RCC 7860 (cell line): ENCODE results near the gene FAAP100.
"Not testable (repeated sequence)": the region's sequence is repeated elsewhere in the genome, so short reads cannot be mapped to it uniquely, and the experiment has no call there.

Experiments used
- DNase-seq: peaks from one replicate; pipeline ENCODE4 v3.0.0-alpha.2; 2015; ENCODE audit warnings: low spot score
- FAIRE-seq: peaks from 2 replicates; lab custom pipeline; 2012; peaks lifted over from hg19 to GRCh38; lab: Jason Lieb, UNC

FAAP100 gene

GRCh38 chr17:81552244-81553017, at the start of gene FAAP100:
Gene FAAP100, minus strand, starts transcription at chr17:81552353. Its CDS starts 23 bp downstream, at chr17:81552330.
- FAIRE-seq (no peak), DNase-seq (peak; percentile 50)

GRCh38 chr17:81601525-81602120, 49.5 kb upstream of the FAAP100 start:
- FAIRE-seq (peak; percentile 50), DNase-seq (peak; percentile 65)

- DNase-seq, result no peak
- FAIRE-seq, result no peak
Measured at GRCh38 chr17:81599719-81600486, 47.8 kb upstream of the FAAP100 start.

- no peak for DNase-seq
- no peak for FAIRE-seq
Measured at GRCh38 chr17:81593105-81593871, 41.1 kb upstream of the FAAP100 start.

- DNase-seq (no peak), FAIRE-seq (no peak)
Measured at GRCh38 chr17:81591971-81592370, 39.8 kb upstream of the FAAP100 start.

GRCh38 chr17:81590121-81590520, 38.0 kb upstream of the FAAP100 start:
- no peak for FAIRE-seq

GRCh38 chr17:81589612-81590011, 37.5 kb upstream of the FAAP100 start:
- DNase-seq (no peak), FAIRE-seq (no peak)

More at GRCh38 chr17:81590121-81590520, 38.0 kb upstream of the FAAP100 start:
- DNase-seq, result no peak

- DNase-seq (no peak), FAIRE-seq (no peak)
Measured at GRCh38 chr17:81586096-81586495, 33.9 kb upstream of the FAAP100 start.

GRCh38 chr17:81584771-81585170, 32.6 kb upstream of the FAAP100 start:
- not testable (repeated sequence) for FAIRE-seq, DNase-seq

- DNase-seq, result no peak
- FAIRE-seq, result no peak
Measured at GRCh38 chr17:81583589-81584342, 31.6 kb upstream of the FAAP100 start.

- no peak for FAIRE-seq
- no peak for DNase-seq
Measured at GRCh38 chr17:81582749-81583148, 30.6 kb upstream of the FAAP100 start.

- DNase-seq, result peak; percentile 49
- no peak for FAIRE-seq
Measured at GRCh38 chr17:81582341-81582740, 30.2 kb upstream of the FAAP100 start.

GRCh38 chr17:81581758-81582157, 29.6 kb upstream of the FAAP100 start:
- FAIRE-seq (no peak), DNase-seq (no peak)

GRCh38 chr17:81580481-81580880, 28.3 kb upstream of the FAAP100 start:
- DNase-seq (no peak), FAIRE-seq (no peak)

GRCh38 chr17:81579821-81580321, 27.7 kb upstream of the FAAP100 start:
- FAIRE-seq (no peak), DNase-seq (peak; percentile 37)

- no peak for FAIRE-seq
- no peak for DNase-seq
Measured at GRCh38 chr17:81579298-81579697, 27.1 kb upstream of the FAAP100 start.

GRCh38 chr17:81578561-81579225, 26.5 kb upstream of the FAAP100 start:
- no peak for FAIRE-seq
- DNase-seq, result no peak

- FAIRE-seq, result no peak
Measured at GRCh38 chr17:81578038-81578441, 25.9 kb upstream of the FAAP100 start.

GRCh38 chr17:81577278-81578000, 25.3 kb upstream of the FAAP100 start:
- no peak for DNase-seq
- no peak for FAIRE-seq

More at GRCh38 chr17:81578038-81578441, 25.9 kb upstream of the FAAP100 start:
- DNase-seq, result no peak
